Activated T-cell treated with anti-CD3 and anti-CD28 coated beads, Interleukin-2, amount 50 U/mL, for 72 hours (primary cell): ENCODE data around the gene OSTM1. TPM values are rescaled to one million over a fixed set of nuclear protein-coding genes. Genes with fewer than 3 reads are reported as not detected.
A peak's percentile ranks its signal among the peaks of the same experiment; 100 is the strongest.

Experiments used
- ATAC-seq, 2 donors: fragments of 150-1000 bp; cut with Tn5 transposase; replicated peaks in 1 of 2; 2 replicates each; pipeline ENCODE4 v1.10.0; 2021; ENCODE audit warnings: moderate library complexity in 2 of 2, mild to moderate bottlenecking in 1 of 2
- DNase-seq, 2 donors: peaks; one replicate each; pipeline ENCODE4 v3.0.0; 2021 to 2022; ENCODE audit warnings: mixed read lengths in 1 of 2
- H3K27ac Mint-ChIP-seq: one replicate; pipeline ENCODE4 v1.8.0; 2022; ENCODE audit warnings: mild to moderate bottlenecking, moderate library complexity, mixed read lengths
- H3K27me3 Mint-ChIP-seq: one replicate; pipeline ENCODE4 v1.8.0; 2022; ENCODE audit warnings: low read depth, mixed read lengths
- H3K36me3 Mint-ChIP-seq, 2 donors: one replicate each; pipeline ENCODE4 v1.8.0; 2022; ENCODE audit warnings: mixed read lengths in 2 of 2, mild to moderate bottlenecking in 1 of 2; ENCODE audit not compliant: insufficient read depth in 2 of 2
- H3K4me1 Mint-ChIP-seq: one replicate; pipeline ENCODE4 v1.8.0; 2022; ENCODE audit warnings: low read depth, mixed read lengths
- H3K4me3 Mint-ChIP-seq, 2 donors: one replicate each; pipeline ENCODE4 v1.8.0; 2022; ENCODE audit warnings: mild to moderate bottlenecking in 2 of 2, mixed read lengths in 2 of 2, moderate library complexity in 2 of 2
- H3K9me3 Mint-ChIP-seq, 2 donors: one replicate each; pipeline ENCODE4 v1.8.0; 2022; ENCODE audit warnings: mixed read lengths in 2 of 2
- total RNA-seq, 2 donors: library from RNA; stranded (reverse); gene quantifications; one replicate each; pipeline ENCODE4 v1.2.3, GENCODE V29; 2022

Gene OSTM1
- total RNA-seq, 2 donors from 2014 or later = 13.0 to 19.6 TPM

DNA sequence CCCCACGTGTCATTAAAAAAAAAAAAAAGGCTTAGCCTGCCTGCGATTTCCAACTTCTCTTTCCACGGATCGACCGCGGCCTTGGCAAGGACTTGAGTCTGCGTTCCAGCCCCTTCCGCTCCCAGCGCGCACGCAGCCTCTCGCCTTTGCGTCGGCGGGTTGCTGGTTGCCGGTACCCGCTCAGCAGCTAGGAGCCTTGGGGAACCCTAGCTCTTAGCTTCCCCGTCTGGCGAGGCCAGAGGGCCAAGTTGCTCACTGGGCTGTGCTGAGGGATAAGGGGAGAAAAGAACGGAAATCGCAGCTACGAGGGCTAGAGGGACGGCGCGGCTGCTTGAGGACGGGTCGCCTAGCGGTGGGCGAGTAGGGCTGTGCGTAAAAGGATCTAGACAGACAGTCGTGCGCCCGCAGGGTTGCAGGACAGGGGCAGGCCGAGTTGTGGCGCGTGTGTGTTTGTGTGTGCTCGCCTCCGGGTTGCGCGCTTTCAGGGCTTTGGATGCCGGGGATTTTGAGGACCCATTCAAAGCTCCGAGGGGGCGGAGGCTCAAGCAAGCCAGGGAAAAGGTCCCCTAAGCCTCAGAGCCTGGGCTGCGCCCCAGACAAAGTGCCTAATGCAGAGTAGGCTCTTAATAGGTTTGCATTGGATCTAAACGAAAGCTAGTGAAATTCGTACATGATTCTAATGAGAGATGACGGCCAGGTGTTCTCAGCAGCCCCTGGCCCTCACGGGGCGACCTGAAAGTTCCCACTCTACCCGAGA is 40.5 kb upstream of the OSTM1 start:
- Mint-ChIP-seq H3K4me3 (peak overlapping the region; percentile 76 to 81), H3K27ac (no peak overlapping the region), H3K36me3 (peaks cover 0 to 4% of the 10 kb centered on the region in 2 donors), H3K9me3 (no peaks in the 10 kb centered on the region), H3K4me1 (peaks cover 52% of the 10 kb centered on the region), H3K27me3 (peaks cover 85% of the 10 kb centered on the region)
- ATAC-seq (peak; percentile 29 to 46), DNase-seq (peak; percentile 56 to 60)

DNA sequence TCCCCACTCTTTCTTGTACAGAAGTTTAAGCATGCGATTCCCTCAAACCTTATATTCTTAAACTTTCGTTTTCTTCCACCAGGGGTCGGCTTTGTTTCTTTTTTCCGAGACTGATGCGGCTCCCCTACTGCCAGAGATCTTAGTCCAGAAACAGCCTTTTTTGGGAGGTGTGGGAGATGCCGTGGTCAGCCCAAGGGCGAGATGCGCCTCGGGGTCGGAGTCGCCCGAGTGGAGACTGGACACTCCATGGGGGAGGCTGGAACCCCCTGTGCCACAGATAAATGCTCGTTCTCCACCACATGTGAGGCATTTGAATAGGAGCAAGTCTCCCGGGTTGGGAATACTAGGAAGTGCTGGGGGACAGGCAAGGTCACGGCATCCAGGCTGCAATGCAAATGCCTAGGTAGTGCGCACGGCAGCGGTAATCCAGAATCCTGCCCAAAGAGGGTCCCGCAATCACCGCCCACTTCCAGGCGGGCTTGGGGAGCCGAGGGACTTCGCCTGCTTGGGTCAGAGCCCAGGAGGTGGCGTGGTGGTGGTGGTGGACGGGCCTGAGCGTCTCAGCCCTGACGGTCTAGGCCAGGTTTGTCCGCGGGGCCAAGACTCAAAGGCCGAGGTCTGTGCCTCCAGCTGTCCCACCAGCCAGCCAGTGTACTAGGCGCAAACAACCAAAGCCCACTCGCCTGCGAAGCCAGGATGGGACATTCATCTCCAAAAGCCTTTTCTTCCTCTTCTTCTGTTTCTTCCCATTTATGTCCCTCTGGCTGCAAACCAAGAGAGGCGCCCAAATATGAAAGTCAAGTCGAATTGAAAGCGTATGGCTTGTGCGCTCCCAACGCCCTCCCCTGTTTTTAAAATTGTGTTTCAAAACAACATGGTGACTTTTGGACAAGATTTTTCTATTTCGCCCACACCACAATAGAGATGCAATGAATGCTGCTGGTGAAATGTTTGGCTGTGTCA is 39.3 kb upstream of the OSTM1 start:
- ATAC-seq (no peak), DNase-seq (peak; percentile 19 to 20)
- Mint-ChIP-seq H3K4me1 (peaks cover 45% of the 10 kb centered on the region), H3K36me3 (peaks cover 0 to 4% of the 10 kb centered on the region in 2 donors), H3K9me3 (no peaks in the 10 kb centered on the region), H3K4me3 (peak overlapping the region; percentile 76 to 81), H3K27ac (no peak overlapping the region), H3K27me3 (peaks cover 87% of the 10 kb centered on the region)

DNA sequence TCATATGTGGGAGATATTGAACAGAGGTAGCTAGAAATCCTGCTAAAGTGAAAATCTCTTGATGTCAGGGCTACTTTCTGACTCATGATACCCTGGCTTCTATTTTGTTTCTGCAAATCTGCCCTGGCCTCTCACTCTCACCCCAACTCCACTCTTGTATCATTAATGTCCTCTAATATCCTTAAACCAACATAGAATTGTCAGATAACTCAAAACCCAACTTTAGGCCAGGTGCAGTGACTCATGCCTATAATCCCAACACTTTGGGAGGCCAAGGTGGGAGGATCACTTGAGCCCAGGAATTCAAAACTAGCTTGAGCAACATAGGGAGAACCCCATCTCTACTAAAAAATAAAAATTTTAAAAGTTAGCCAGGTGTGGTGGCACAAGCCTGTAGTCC is 33.8 kb upstream of the OSTM1 start:
- no peaks in the 10 kb centered on the region for H3K9me3 Mint-ChIP-seq
- no peak overlapping the region for H3K4me3 Mint-ChIP-seq
- no peaks in the 10 kb centered on the region for H3K36me3 Mint-ChIP-seq
- peaks cover 60% of the 10 kb centered on the region for H3K27me3 Mint-ChIP-seq
- ATAC-seq (no peak), DNase-seq (no peak)
- no peak overlapping the region for H3K27ac Mint-ChIP-seq
- peaks cover under 1% of the 10 kb centered on the region for H3K4me1 Mint-ChIP-seq

GRCh38 chr6:108107102-108107501 is 32.6 kb upstream of the OSTM1 start:
- no peak for DNase-seq
- H3K4me3 Mint-ChIP-seq = no peak overlapping the region
- no peaks in the 10 kb centered on the region for H3K4me1 Mint-ChIP-seq
- ATAC-seq = no peak
- no peak overlapping the region for H3K27ac Mint-ChIP-seq
- H3K27me3 Mint-ChIP-seq = peaks cover 47% of the 10 kb centered on the region
- H3K36me3 Mint-ChIP-seq = no peaks in the 10 kb centered on the region
- no peaks in the 10 kb centered on the region for H3K9me3 Mint-ChIP-seq

DNA sequence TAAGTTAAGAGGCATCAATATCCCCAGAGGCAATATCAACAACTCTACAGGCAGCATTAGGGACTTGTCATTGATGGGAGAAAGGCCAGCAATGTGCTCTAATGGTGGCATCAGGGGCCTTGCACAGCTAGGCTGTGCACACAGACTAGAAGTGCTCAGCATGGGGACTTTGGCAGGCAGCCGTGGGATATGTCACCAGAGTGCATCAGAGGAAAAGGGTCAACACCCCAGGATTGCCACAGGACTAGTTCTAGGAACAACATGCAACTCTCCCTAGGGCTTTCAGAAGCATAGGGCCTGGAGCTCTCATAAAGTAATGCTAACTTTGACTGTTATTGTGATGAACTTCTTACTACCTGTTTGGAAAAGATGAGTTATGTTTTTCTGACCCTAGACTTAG is 32.2 kb upstream of the OSTM1 start:
- ATAC-seq = no peak
- Mint-ChIP-seq H3K27ac (no peak overlapping the region), H3K4me3 (no peak overlapping the region), H3K9me3 (no peaks in the 10 kb centered on the region), H3K36me3 (no peaks in the 10 kb centered on the region), H3K27me3 (peaks cover 43% of the 10 kb centered on the region), H3K4me1 (no peaks in the 10 kb centered on the region)
- no peak for DNase-seq

GRCh38 chr6:108106261-108106660 is 31.7 kb upstream of the OSTM1 start:
- no peak overlapping the region for H3K27ac Mint-ChIP-seq
- H3K4me1 Mint-ChIP-seq = no peaks in the 10 kb centered on the region
- no peak for ATAC-seq
- H3K27me3 Mint-ChIP-seq = peaks cover 40% of the 10 kb centered on the region
- DNase-seq = no peak
- H3K4me3 Mint-ChIP-seq = no peak overlapping the region
- H3K36me3 Mint-ChIP-seq = no peaks in the 10 kb centered on the region
- no peaks in the 10 kb centered on the region for H3K9me3 Mint-ChIP-seq

- H3K4me1 Mint-ChIP-seq = no peaks in the 10 kb centered on the region
- peaks cover 33% of the 10 kb centered on the region for H3K27me3 Mint-ChIP-seq
- ATAC-seq = no peak
Measured at GRCh38 chr6:108105571-108105970, 31.0 kb upstream of the OSTM1 start.

DNA sequence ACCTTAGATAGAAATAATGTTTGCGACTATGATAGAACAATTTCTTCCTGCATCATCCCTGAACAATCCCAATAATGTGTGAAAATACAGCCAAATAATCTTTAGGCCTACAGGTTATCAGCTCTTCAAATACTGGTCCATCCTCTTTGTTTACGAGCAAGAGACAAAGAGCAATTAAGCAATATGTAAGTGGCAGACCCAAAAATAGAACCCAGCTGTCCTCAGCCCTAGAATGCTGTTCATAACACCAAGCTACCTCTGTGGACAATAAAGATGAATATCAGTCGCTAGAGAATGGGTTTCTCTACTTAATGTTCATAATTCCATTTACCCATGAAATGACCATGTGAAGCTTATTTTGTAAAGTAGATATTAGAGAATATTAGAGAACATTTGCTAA is 28.4 kb upstream of the OSTM1 start:
- Mint-ChIP-seq H3K9me3 (no peaks in the 10 kb centered on the region), H3K4me3 (no peak overlapping the region), H3K27me3 (peaks cover 19% of the 10 kb centered on the region), H3K36me3 (no peaks in the 10 kb centered on the region), H3K4me1 (no peaks in the 10 kb centered on the region), H3K27ac (no peak overlapping the region)
- no peak for DNase-seq
- no peak for ATAC-seq

More at GRCh38 chr6:108105571-108105970, 31.0 kb upstream of the OSTM1 start:
- H3K27ac Mint-ChIP-seq = no peak overlapping the region
- no peaks in the 10 kb centered on the region for H3K9me3 Mint-ChIP-seq
- H3K36me3 Mint-ChIP-seq = no peaks in the 10 kb centered on the region
- no peak overlapping the region for H3K4me3 Mint-ChIP-seq
- no peak for DNase-seq

- DNase-seq = no peak
- no peak overlapping the region for H3K27ac Mint-ChIP-seq
- H3K4me1 Mint-ChIP-seq = no peaks in the 10 kb centered on the region
- no peak overlapping the region for H3K4me3 Mint-ChIP-seq
- no peaks in the 10 kb centered on the region for H3K9me3 Mint-ChIP-seq
- no peaks in the 10 kb centered on the region for H3K36me3 Mint-ChIP-seq
- peaks cover 14% of the 10 kb centered on the region for H3K27me3 Mint-ChIP-seq
- no peak for ATAC-seq
Measured at GRCh38 chr6:108100003-108100402, 25.5 kb upstream of the OSTM1 start.

DNA sequence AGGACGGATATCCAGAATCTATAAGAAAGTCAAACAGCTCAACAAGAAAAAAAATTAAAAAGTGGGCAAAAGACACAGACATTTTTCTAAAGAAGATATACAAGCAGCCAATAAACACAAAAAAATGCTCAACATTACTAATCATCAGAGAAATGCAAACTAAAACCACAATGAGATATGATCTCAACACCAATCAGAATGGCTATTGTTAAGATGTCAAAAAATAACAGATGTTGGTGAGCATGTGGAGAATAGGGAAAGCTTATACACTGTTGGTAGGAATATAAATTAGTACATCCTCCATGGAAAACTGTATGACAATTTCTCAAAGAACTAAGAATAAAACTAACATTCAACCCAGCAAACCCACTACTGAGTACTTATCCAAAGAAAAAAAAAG is 23.3 kb upstream of the OSTM1 start:
- Mint-ChIP-seq H3K9me3 (no peaks in the 10 kb centered on the region), H3K4me3 (no peak overlapping the region), H3K27me3 (peaks cover 14% of the 10 kb centered on the region), H3K27ac (no peak overlapping the region), H3K36me3 (no peaks in the 10 kb centered on the region), H3K4me1 (no peaks in the 10 kb centered on the region)
- DNase-seq = no peak
- ATAC-seq = no peak

- H3K36me3 Mint-ChIP-seq = no peaks in the 10 kb centered on the region
- no peak overlapping the region for H3K4me3 Mint-ChIP-seq
- H3K4me1 Mint-ChIP-seq = no peaks in the 10 kb centered on the region
- peaks cover 6% of the 10 kb centered on the region for H3K27me3 Mint-ChIP-seq
- H3K27ac Mint-ChIP-seq = no peak overlapping the region
- DNase-seq = no peak
- H3K9me3 Mint-ChIP-seq = no peaks in the 10 kb centered on the region
- ATAC-seq = no peak
Measured at GRCh38 chr6:108093781-108094300, 19.3 kb upstream of the OSTM1 start.

DNA sequence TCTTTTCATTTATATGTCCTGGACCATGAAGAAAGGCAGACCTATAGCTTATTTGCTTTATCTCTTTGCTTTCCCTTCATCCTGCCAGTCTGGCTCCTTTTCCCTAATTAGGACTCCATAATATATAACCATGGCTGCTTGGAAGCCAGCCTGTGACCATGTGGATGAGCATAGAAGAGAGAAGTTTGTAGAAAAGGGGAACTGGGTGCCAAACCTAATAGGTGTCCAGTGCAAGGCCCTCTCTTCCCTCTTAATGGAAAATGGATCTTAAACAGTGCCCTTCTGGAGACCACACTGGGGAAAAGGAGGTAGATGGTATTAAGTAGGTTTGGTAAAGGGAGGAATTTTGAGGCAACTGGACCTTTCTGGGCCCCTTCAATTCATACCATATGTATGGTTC is 16.7 kb upstream of the OSTM1 start:
- H3K4me3 Mint-ChIP-seq = no peak overlapping the region
- H3K27ac Mint-ChIP-seq = no peak overlapping the region
- H3K9me3 Mint-ChIP-seq = no peaks in the 10 kb centered on the region
- ATAC-seq = no peak
- DNase-seq = no peak
- H3K4me1 Mint-ChIP-seq = no peaks in the 10 kb centered on the region
- H3K27me3 Mint-ChIP-seq = no peaks in the 10 kb centered on the region
- no peaks in the 10 kb centered on the region for H3K36me3 Mint-ChIP-seq

GRCh38 chr6:108083349-108083748 is 8.8 kb upstream of the OSTM1 start:
- no peak for ATAC-seq
- no peak overlapping the region for H3K27ac Mint-ChIP-seq
- H3K27me3 Mint-ChIP-seq = peaks cover 14% of the 10 kb centered on the region
- H3K4me1 Mint-ChIP-seq = no peaks in the 10 kb centered on the region
- no peaks in the 10 kb centered on the region for H3K36me3 Mint-ChIP-seq
- DNase-seq = no peak
- H3K4me3 Mint-ChIP-seq = no peak overlapping the region
- no peaks in the 10 kb centered on the region for H3K9me3 Mint-ChIP-seq
